GM19328 (cell line): ENCODE measurements around the gene CAMK2D.

ENCODE experiments used
- ATAC-seq: cut with Tn5 transposase; IDR thresholded peaks from one replicate; pipeline ENCODE4 v1.9.1; 2021; ENCODE audit warnings: mild to moderate bottlenecking, moderate library complexity; ENCODE audit not compliant: unreplicated experiment

CAMK2D gene

GRCh38 chr4:113495790-113496189 is 265.7 kb downstream of the CAMK2D start:
- ATAC-seq: no peak

- ATAC-seq: no peak
These were observed 278.4 kb downstream of the CAMK2D start for GRCh38 chr4:113483131-113483530.

GRCh38 chr4:113482325-113482724 is 279.2 kb downstream of the CAMK2D start:
- ATAC-seq: no peak

GRCh38 chr4:113481820-113482219 is 279.7 kb downstream of the CAMK2D start:
- ATAC-seq: no peak

- ATAC-seq: no peak
These were observed 281.4 kb downstream of the CAMK2D start for GRCh38 chr4:113480109-113480508.

GRCh38 chr4:113478032-113478431 is 283.5 kb downstream of the CAMK2D start:
- no peak for ATAC-seq

- ATAC-seq: no peak
These were observed 284.7 kb downstream of the CAMK2D start for GRCh38 chr4:113476800-113477199.

GRCh38 chr4:113474017-113474416 is 287.5 kb downstream of the CAMK2D start:
- ATAC-seq: no peak

GRCh38 chr4:113472864-113473263 is 288.7 kb downstream of the CAMK2D start:
- no peak for ATAC-seq

GRCh38 chr4:113471146-113471860 is 290.2 kb downstream of the CAMK2D start:
- no peak for ATAC-seq

GRCh38 chr4:113469926-113470325 is 291.6 kb downstream of the CAMK2D start:
- no peak for ATAC-seq

- ATAC-seq: no peak
These were observed 292.5 kb downstream of the CAMK2D start for GRCh38 chr4:113469023-113469390.

- no peak for ATAC-seq
These were observed 293.1 kb downstream of the CAMK2D start for GRCh38 chr4:113468165-113469022.

GRCh38 chr4:113467581-113467980 is 294.0 kb downstream of the CAMK2D start:
- no peak for ATAC-seq

- ATAC-seq: no peak
These were observed 299.3 kb downstream of the CAMK2D start for GRCh38 chr4:113462286-113462685.

- ATAC-seq: no peak
These were observed 300.3 kb downstream of the CAMK2D start for GRCh38 chr4:113461281-113461680.

- no peak for ATAC-seq
These were observed 303.7 kb downstream of the CAMK2D start for GRCh38 chr4:113457886-113458285.

GRCh38 chr4:113457121-113457520 is 304.4 kb downstream of the CAMK2D start:
- ATAC-seq: no peak

- no peak for ATAC-seq
These were observed 306.5 kb downstream of the CAMK2D start for GRCh38 chr4:113455061-113455460.

GRCh38 chr4:113452868-113453620 is 308.5 kb downstream of the CAMK2D start:
- no peak for ATAC-seq

GRCh38 chr4:113452152-113452551 is 309.4 kb downstream of the CAMK2D start:
- ATAC-seq: no peak
